Mammary epithelial cell (primary cell): ENCODE results near the gene SLC5A6.

Experiments
- CTCF ChIP-seq, 2 donors: IDR thresholded peaks in 1 of 2; conservative IDR thresholded peaks in 1 of 2; 2 replicates each; pipeline ENCODE4 v1.5.1; 2011 to 2012; ENCODE audit warnings: inconsistent platforms in 2 of 2, low read length in 2 of 2, mild to moderate bottlenecking in 2 of 2, control low read depth in 1 of 2, low read depth in 1 of 2; ENCODE audit not compliant: insufficient read depth in 1 of 2; ENCODE audit errors: extremely low read depth in 1 of 2
- EZH2 ChIP-seq: IDR thresholded peaks from 2 replicates; pipeline ENCODE4 v1.6.1; 2012; ENCODE audit warnings: low read length, inconsistent platforms, borderline replicate concordance

DNA sequence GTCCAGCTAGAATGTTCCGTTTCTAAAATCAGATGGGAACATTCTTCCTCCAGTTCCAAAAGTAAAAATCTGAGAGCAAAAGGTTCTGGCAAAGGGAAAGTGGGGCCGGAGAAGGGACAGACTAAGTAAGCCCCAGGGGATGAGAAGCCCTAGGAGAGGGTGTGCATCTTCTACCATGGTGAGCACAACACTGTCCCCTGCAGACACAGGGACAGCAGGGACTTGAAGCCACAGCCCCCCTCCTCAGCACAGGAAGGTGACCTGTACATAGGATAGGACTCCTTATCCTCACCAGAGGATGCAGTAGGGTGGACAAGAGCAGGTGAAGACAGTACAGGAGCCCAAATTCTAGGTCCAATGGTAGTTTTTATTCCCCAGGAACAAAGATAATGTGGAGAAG lies 12.8 kb downstream of the SLC5A6 start:
- no peak for TF ChIP-seq CTCF (conservative IDR thresholded peaks at IDR 0.05 in 1 of 2, IDR thresholded peaks at IDR 0.05 in 1 of 2; ENCODE audit: extremely low read depth in 1 of 2, insufficient read depth in 1 of 2, low read depth in 1 of 2, low read length in 2 of 2)
- TF ChIP-seq EZH2: no peak
